Activated CD4-positive, alpha-beta T cell treated with anti-CD3 and anti-CD28 coated beads for 24 hours (primary cell): ENCODE data around the gene WFDC5.

Experiments used
- DNase-seq, 2 donors: peaks; one replicate each; pipeline ENCODE4 v3.0.0-alpha.2; 2020; ENCODE audit warnings: low read depth in 2 of 2

WFDC5 gene

GRCh38 chr20:45115386-45115774 is 406 bp upstream of the WFDC5 start:
- DNase-seq = no peak

GRCh38 chr20:45113865-45114264 is 1.1 kb downstream of the WFDC5 start:
- DNase-seq = no peak

- no peak for DNase-seq
These were observed 2.2 kb downstream of the WFDC5 start for GRCh38 chr20:45112754-45113153.

GRCh38 chr20:45111799-45112471 is 3.0 kb downstream of the WFDC5 start:
- no peak for DNase-seq

- DNase-seq = no peak
These were observed 3.7 kb downstream of the WFDC5 start for GRCh38 chr20:45111285-45111684.

GRCh38 chr20:45110301-45110700 is 4.7 kb downstream of the WFDC5 start:
- no peak for DNase-seq

GRCh38 chr20:45109634-45110033 is 5.3 kb downstream of the WFDC5 start:
- no peak for DNase-seq

- DNase-seq = no peak
These were observed 9.7 kb downstream of the WFDC5 start for GRCh38 chr20:45105317-45105716.

- DNase-seq = no peak
These were observed 10.2 kb downstream of the WFDC5 start for GRCh38 chr20:45104786-45105185.

GRCh38 chr20:45103072-45103471 is 11.9 kb downstream of the WFDC5 start:
- DNase-seq = no peak

- no peak for DNase-seq
These were observed 13.6 kb downstream of the WFDC5 start for GRCh38 chr20:45101333-45101850.

GRCh38 chr20:45100563-45101245 is 14.3 kb downstream of the WFDC5 start, which contains the start of gene KCNS1:
TSS of gene KCNS1 (minus strand) at chr20:45101127. CDS start at chr20:45099236, 1,891 bp downstream.
- no peak for DNase-seq

- peak in 1 of 2 donors; percentile 7 for DNase-seq
These were observed 16.7 kb downstream of the WFDC5 start for GRCh38 chr20:45098103-45098773.

- DNase-seq = peak in 1 of 2 donors; percentile 35
These were observed 17.4 kb downstream of the WFDC5 start for GRCh38 chr20:45097485-45098102.

- DNase-seq = no peak
These were observed 18.2 kb downstream of the WFDC5 start for GRCh38 chr20:45096781-45097180.

- DNase-seq = peak; percentile 39 to 53
These were observed 19.2 kb downstream of the WFDC5 start for GRCh38 chr20:45095805-45096238.

- DNase-seq = no peak
These were observed 20.0 kb downstream of the WFDC5 start for GRCh38 chr20:45094864-45095574.

- no peak for DNase-seq
These were observed 20.8 kb downstream of the WFDC5 start for GRCh38 chr20:45094201-45094600.

- DNase-seq = no peak
These were observed 22.1 kb downstream of the WFDC5 start for GRCh38 chr20:45092898-45093297.

- DNase-seq = no peak
These were observed 23.6 kb downstream of the WFDC5 start for GRCh38 chr20:45091366-45091765.

GRCh38 chr20:45090481-45090880 is 24.5 kb downstream of the WFDC5 start:
- DNase-seq = no peak
